ENCODE data around the gene ANXA3.

ANXA3 gene

DNA sequence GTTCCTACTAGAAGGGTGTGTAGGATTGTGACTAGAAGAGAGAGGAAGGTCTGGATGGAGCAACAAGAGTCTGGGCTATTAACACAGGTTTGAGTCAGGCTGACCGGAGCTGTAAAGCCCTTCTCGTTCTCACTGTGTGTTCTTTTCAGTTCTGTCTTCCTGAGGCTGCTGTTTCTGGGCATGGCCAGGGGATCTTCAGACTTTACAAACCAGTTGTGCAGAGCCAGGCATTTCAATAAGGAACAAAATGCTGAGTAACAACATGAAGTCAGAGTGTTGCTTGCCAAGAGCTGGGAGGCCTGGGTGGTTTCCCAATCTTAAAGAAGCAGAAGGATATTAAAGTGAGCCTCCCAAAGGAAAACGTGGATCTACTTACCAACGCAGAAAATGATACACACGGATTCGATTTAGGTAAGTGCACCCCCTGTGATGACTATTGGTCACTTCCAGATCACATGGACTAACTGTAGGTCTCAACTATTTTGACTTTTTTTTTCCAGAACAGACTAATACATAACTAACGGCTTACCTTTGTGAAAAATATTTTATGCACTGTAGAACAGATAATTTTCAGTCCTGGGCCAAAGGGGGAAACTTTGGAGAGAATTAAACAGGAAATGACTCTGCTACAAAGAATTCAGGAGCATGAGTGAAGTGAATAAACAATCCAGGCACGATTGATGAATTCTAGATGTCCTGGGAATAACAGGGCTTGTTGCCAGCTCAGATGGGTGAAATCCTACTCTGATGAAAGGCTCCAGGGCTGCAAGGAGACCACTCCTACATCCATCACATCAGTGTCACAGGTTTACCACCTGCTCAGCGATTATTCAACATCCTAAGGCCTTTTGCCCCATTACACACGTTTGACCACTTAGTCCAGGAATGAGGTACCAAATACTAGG, 94.5 kb downstream of the ANXA3 start:
- TF ChIP-seq, protein P1, sequence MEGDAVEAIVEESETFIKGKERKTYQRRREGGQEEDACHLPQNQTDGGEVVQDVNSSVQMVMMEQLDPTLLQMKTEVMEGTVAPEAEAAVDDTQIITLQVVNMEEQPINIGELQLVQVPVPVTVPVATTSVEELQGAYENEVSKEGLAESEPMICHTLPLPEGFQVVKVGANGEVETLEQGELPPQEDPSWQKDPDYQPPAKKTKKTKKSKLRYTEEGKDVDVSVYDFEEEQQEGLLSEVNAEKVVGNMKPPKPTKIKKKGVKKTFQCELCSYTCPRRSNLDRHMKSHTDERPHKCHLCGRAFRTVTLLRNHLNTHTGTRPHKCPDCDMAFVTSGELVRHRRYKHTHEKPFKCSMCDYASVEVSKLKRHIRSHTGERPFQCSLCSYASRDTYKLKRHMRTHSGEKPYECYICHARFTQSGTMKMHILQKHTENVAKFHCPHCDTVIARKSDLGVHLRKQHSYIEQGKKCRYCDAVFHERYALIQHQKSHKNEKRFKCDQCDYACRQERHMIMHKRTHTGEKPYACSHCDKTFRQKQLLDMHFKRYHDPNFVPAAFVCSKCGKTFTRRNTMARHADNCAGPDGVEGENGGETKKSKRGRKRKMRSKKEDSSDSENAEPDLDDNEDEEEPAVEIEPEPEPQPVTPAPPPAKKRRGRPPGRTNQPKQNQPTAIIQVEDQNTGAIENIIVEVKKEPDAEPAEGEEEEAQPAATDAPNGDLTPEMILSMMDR (IDR thresholded peaks at IDR 0.05; ENCODE audit: extremely low read depth, missing control alignments): no peak
- no peak for DNase-seq (ENCODE audit: low spot score)

DNA sequence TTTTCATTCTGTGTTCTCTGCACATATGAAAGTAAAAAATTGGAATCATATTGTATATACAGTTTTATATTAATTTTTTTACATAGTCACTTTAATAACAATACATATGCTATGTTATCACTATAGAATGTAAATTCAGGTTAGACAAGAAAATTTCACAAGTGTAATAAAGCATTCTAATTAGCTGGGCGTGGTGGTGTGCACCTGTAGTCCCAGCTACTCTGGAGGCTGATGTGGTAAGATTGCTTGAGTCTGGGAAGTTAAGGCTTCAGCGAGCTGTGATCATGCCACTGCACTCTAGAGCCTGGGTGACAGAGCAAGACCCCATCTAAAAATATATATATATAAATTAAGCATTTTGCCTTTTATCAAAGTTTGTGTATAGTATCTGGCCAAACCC, 95.7 kb downstream of the ANXA3 start:
- TF ChIP-seq, protein P1 (IDR thresholded peaks at IDR 0.05; ENCODE audit: extremely low read depth, missing control alignments): no peak
- DNase-seq (ENCODE audit: low spot score): no peak

DNA sequence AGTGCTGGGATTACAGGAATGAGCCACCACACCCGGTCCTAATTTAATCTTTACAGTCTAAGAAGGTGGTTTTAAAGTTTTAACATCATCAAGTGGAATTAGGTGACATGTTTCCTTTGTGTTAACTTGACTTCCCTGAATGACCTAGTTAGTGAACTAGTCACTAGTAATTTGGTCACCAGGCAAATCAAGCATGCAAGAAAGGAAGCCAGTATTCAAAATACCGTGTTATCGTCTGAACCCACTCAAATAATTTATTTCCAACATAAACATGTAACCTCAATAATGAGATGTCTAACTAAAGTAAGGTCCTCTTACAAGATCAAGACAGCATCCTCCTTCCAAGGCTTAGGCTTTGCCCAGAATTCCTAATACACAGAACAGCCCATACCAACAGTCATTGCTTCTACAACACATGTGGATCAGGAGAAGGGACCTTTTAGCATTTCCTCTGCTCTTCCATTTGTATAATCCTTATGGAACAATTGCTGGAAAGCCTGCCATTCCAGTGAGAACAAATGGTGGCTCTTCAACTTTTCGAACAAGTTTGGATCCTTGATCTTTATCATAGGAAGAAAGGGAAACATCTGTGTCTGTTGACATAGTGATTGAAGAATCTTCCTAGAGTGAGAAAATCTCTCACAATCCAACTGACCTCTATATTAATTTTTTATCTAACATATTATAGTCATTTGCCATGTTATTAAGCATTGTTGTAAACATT, 97.2 kb downstream of the ANXA3 start:
- DNase-seq (ENCODE audit: low spot score): no peak
- TF ChIP-seq, protein P1 (IDR thresholded peaks at IDR 0.05; ENCODE audit: extremely low read depth, missing control alignments): no peak

DNA sequence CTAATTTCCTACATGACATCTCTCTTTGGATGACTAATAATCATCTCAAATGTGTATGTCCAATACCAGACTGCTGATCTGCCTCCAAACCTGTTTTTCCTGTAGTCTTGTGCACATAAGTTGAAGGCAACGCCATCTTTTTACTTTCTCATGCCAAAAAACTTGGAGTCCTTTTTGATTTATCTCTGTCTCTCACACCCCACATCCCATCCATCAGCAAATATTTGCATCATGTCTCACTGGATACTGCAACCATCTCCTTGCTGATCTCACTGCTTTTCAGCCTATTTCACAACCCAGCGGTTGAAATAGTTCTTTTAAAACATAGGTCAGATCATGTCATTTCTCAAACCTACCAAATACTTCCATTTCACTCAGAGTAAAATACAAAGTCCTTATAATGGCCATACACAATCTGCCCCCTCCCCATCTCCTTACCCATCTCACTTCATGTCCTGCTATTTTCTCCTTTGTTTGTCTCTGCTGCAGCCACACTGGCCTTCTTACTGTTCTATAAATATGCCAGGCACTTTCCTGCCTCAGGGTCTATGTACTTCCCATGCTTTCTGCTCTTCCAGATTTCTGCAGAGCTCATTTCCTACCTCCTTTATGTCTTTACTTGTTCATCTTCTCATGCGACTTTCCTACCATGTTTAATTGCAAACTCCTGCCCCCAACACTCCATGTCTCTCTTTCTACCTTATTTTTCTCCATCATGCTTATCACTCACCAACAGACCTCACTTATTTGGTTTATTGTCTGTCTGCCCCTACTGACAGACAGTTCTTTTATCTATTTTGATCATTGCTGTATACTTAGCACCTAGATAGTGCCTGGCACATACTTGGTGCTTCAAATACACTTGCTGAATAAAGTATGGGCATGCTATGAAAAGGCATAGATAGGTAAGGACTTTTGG, 98.8 kb downstream of the ANXA3 start:
- TF ChIP-seq, protein P1 (IDR thresholded peaks at IDR 0.05; ENCODE audit: extremely low read depth, missing control alignments): no peak
- DNase-seq (ENCODE audit: low spot score): no peak

DNA sequence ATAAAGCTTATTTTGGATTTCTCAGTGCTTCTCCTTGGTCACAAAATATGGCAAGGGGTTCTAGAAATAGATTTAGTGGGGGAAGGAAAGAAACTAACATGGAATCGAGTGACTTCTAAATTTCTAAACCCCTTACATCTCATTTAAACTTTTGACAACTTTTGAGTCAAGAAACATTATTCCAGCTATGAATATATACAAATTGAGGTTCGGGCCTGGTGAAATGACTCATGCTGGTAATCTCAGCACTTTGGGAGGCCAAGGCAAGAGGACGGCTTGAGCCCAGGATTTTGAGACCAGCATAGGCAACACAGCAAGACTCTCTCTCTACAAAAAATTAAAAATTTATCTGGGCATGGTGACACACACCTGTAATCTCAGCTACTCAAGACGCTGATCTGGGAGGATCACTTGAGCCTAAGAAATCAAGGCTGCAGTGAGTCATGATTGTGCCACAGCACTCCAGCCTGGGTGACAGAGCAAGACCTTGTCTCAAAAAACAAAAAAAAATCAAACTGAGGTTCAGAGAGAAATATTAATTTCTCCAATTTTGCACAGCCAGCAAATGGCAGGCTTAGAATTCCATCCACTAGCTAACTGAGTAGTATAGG, 99.8 kb downstream of the ANXA3 start:
- DNase-seq (ENCODE audit: low spot score): no peak
- TF ChIP-seq, protein P1 (IDR thresholded peaks at IDR 0.05; ENCODE audit: extremely low read depth, missing control alignments): no peak

DNA sequence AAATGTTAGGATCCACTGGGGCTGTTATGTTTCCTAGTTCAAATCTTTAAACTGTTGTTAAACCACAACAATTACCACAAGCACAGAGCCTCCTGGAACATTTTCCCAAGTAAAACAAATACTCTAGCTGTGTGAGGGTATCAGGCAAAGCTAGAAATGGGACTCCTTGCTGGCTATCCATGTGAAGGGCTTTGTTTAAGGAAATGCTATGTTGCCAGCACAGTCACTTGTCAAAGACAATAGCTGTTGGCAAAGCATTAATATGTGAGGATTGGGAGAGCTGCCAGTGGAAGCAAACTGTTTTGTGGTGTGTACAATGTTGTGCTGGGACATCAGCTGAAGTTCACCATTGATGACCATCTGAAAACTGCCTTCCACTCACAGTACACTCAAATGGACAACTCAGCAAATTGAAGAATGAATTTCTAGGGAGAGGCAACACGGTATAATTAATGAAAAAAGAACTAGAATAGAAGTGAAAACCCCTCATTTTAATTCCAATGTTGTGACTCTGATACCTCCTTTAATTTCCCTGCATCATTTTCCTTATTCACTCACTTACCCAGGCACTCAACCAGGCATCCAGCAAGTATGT, 100.8 kb downstream of the ANXA3 start:
- TF ChIP-seq, protein P1 (IDR thresholded peaks at IDR 0.05; ENCODE audit: extremely low read depth, missing control alignments): no peak
- DNase-seq (ENCODE audit: low spot score): no peak
